ENCODE results near the gene SLC25A11.
"Not testable (repeated sequence)": the region's sequence is repeated elsewhere in the genome, so short reads cannot be mapped to it uniquely, and the experiment has no call there.

SLC25A11 gene

DNA sequence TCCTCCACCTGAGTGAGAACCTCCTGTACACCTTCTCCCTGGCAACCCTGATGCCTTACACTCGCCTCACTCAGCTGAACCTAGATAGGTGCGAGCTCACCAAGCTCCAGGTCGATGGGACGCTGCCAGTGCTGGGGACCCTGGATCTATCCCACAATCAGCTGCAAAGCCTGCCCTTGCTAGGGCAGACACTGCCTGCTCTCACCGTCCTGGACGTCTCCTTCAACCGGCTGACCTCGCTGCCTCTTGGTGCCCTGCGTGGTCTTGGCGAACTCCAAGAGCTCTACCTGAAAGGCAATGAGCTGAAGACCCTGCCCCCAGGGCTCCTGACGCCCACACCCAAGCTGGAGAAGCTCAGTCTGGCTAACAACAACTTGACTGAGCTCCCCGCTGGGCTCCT, 7.1 kb downstream of the SLC25A11 start:
- H3K4me1 ChIP-seq (ENCODE audit: insufficient read depth, low read length), result peaks cover 3% of the 10 kb centered on the region; the same call in 1 of the 2 replicates
- H3K9ac ChIP-seq (ENCODE audit: low read depth, low read length), result no peak overlapping the region
- no peaks in the 10 kb centered on the region for H3K36me3 ChIP-seq (ENCODE audit: insufficient read depth, low read length)
- H3K9me3 ChIP-seq (ENCODE audit: control insufficient read depth, insufficient read depth, low read length), result no peaks in the 10 kb centered on the region

GRCh38 chr17:4931963-4932362, 7.9 kb downstream of the SLC25A11 start, which contains the start of gene GP1BA:
Gene GP1BA, plus strand, starts transcription at chr17:4932277. Its CDS starts 328 bp downstream, at chr17:4932605.
- Histone ChIP-seq H3K4me1 (ENCODE audit: insufficient read depth, low read length) (peaks cover 3% of the 10 kb centered on the region; the same call in 1 of the 2 replicates), H3K36me3 (ENCODE audit: insufficient read depth, low read length) (no peaks in the 10 kb centered on the region; the same call in 1 of the 2 replicates), H3K9me3 (ENCODE audit: control insufficient read depth, insufficient read depth, low read length) (no peaks in the 10 kb centered on the region), H3K9ac (ENCODE audit: low read depth, low read length) (no peak within 1 kb of the TSS)

DNA sequence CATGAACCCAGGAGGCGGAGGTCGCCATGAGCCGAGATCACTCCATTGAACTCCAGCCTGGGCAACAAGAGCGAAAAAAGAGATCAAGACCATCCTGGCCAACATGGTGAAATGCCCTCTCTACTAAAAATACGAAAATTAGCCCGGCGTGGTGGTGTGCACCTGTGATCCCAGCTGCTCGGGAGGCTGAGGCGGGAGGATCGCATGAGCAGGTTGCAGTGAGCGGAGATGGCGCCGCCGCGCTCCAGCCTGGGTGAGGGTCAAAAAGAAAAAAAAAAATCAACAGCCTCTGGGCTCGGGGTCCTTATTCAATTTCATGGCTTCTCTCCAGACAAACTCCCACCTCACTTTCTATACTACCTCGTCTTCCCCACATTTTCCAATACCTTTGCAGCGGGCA, 11.0 kb downstream of the SLC25A11 start:
- Histone ChIP-seq H3K4me1 (ENCODE audit: insufficient read depth, low read length) (no peaks in the 10 kb centered on the region), H3K9me3 (ENCODE audit: control insufficient read depth, insufficient read depth, low read length) (no peaks in the 10 kb centered on the region), H3K36me3 (ENCODE audit: insufficient read depth, low read length) (no peaks in the 10 kb centered on the region; the same call in 1 of the 2 replicates), H3K9ac (ENCODE audit: low read depth, low read length) (no peak overlapping the region)

DNA sequence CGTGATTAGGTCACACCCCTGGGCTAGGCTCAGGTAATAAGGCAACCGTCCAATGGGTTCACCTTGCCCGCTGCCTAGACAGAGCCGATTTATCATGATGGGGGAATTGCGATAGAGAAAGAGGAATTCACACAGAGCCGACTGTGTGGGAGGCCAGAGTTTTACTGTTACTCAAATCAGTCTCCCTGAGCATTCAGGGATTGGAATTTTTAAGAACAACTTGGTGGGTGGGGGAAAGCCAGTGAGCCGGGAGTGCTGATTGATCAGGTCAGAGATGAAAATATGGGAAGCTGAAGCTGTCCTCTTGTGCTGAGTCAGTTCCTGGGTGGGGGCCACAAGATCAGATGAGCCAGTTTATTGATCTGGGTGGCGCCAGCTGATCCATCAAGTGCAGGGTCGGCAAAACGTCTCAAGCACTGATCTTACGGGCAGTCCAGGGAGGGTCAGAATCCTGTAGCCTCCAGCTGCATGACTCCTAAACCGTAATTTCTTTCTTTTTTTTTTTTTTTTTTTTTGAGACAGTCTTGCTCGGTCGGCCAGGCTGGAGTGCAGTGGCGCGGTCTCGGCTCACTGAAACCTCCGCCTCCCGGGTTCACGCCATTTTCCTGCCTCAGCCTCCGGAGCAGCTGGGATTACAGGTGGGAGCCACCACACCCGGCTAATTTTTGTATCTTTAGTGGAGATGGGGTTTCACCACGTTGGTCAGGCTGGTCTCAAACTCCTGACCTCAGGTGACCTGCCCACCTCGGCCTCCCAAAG, 13.1 kb downstream of the SLC25A11 start:
- H3K36me3 ChIP-seq (ENCODE audit: insufficient read depth, low read length); H3K9me3 ChIP-seq (ENCODE audit: control insufficient read depth, insufficient read depth, low read length); H3K9ac ChIP-seq (ENCODE audit: low read depth, low read length); H3K4me1 ChIP-seq (ENCODE audit: insufficient read depth, low read length): not testable (repeated sequence)

- Histone ChIP-seq H3K36me3 (ENCODE audit: insufficient read depth, low read length) (no peaks in the 10 kb centered on the region), H3K9ac (ENCODE audit: low read depth, low read length) (no peak overlapping the region), H3K4me1 (ENCODE audit: insufficient read depth, low read length) (peaks cover 8% of the 10 kb centered on the region), H3K9me3 (ENCODE audit: control insufficient read depth, insufficient read depth, low read length) (no peaks in the 10 kb centered on the region)
These were observed 18.5 kb downstream of the SLC25A11 start for GRCh38 chr17:4921320-4921719.

- no peaks in the 10 kb centered on the region for H3K9me3 ChIP-seq (ENCODE audit: control insufficient read depth, insufficient read depth, low read length)
These were observed 19.3 kb downstream of the SLC25A11 start for GRCh38 chr17:4920351-4921048.

GRCh38 chr17:4919511-4920047, 20.3 kb downstream of the SLC25A11 start:
- Histone ChIP-seq H3K4me1 (ENCODE audit: insufficient read depth, low read length) (peaks cover 8% of the 10 kb centered on the region), H3K9ac (ENCODE audit: low read depth, low read length) (no peak overlapping the region), H3K9me3 (ENCODE audit: control insufficient read depth, insufficient read depth, low read length) (no peaks in the 10 kb centered on the region), H3K36me3 (ENCODE audit: insufficient read depth, low read length) (no peaks in the 10 kb centered on the region)

More at GRCh38 chr17:4920351-4921048, 19.3 kb downstream of the SLC25A11 start:
- Histone ChIP-seq H3K4me1 (ENCODE audit: insufficient read depth, low read length) (peaks cover 8% of the 10 kb centered on the region), H3K36me3 (ENCODE audit: insufficient read depth, low read length) (no peaks in the 10 kb centered on the region), H3K9ac (ENCODE audit: low read depth, low read length) (no peak overlapping the region)

DNA sequence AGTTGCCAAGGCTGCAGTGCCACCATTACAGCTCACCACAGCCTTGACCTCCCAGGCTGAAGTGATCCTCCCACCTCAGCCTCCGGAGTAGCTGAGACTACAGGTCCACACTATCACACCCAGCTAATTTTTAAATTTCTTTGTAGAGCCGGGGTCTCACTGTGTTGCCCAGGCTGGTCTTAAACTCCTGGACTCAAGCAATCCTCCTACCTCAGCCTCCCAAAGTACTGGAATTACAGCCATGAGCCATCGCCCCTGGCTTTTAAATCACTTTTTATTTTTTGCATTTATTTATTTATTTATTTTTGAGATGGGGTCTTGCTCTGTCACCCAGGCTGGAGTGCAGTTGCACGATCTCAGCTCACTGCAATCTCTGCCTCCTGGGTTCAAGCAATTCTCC, 25.3 kb downstream of the SLC25A11 start:
- H3K9ac ChIP-seq (ENCODE audit: low read depth, low read length); H3K9me3 ChIP-seq (ENCODE audit: control insufficient read depth, insufficient read depth, low read length); H3K4me1 ChIP-seq (ENCODE audit: insufficient read depth, low read length); H3K36me3 ChIP-seq (ENCODE audit: insufficient read depth, low read length): not testable (repeated sequence)

GRCh38 chr17:4913994-4914393, 25.9 kb downstream of the SLC25A11 start:
- Histone ChIP-seq H3K4me1 (ENCODE audit: insufficient read depth, low read length) (peaks cover 5% of the 10 kb centered on the region; the same call in 1 of the 2 replicates), H3K9ac (ENCODE audit: low read depth, low read length) (no peak overlapping the region), H3K36me3 (ENCODE audit: insufficient read depth, low read length) (no peaks in the 10 kb centered on the region), H3K9me3 (ENCODE audit: control insufficient read depth, insufficient read depth, low read length) (no peaks in the 10 kb centered on the region)

- Histone ChIP-seq H3K36me3 (ENCODE audit: insufficient read depth, low read length) (no peaks in the 10 kb centered on the region), H3K9ac (ENCODE audit: low read depth, low read length) (peak overlapping the region; percentile 1; the same call in 1 of the 2 replicates), H3K4me1 (ENCODE audit: insufficient read depth, low read length) (peaks cover 10% of the 10 kb centered on the region; the same call in 1 of the 2 replicates), H3K9me3 (ENCODE audit: control insufficient read depth, insufficient read depth, low read length) (no peaks in the 10 kb centered on the region)
These were observed 30.9 kb downstream of the SLC25A11 start for GRCh38 chr17:4908711-4909496.

DNA sequence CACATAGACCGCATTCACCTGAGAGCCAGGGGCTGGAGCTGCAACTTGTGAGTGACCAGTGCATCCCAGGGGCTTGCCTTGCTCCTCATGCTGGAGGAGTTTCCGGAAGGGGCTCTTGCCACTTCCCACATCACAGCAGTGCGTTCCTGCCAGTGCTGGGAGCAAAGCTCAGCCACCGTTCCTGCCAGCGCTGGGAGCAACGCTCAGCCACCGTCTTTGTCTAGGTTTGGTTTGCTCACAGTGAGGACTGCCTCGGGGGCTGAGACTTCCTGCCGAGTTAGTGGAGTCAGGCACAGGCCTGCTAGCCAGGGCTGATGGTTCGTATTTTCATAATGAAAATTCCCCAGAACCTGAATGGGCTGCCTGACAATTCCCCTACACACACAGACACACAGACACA, 31.5 kb downstream of the SLC25A11 start:
- Histone ChIP-seq H3K9ac (ENCODE audit: low read depth, low read length) (0 out of 2 replicates have a peak overlapping the region, but pooled peaks have one; percentile 1), H3K9me3 (ENCODE audit: control insufficient read depth, insufficient read depth, low read length) (no peaks in the 10 kb centered on the region), H3K4me1 (ENCODE audit: insufficient read depth, low read length) (peaks cover 11% of the 10 kb centered on the region; the same call in 1 of the 2 replicates)

GRCh38 chr17:4906642-4907041, 33.2 kb downstream of the SLC25A11 start:
- H3K36me3 ChIP-seq (ENCODE audit: insufficient read depth, low read length); H3K9ac ChIP-seq (ENCODE audit: low read depth, low read length); H3K9me3 ChIP-seq (ENCODE audit: control insufficient read depth, insufficient read depth, low read length): not testable (repeated sequence)
- peaks cover 20% of the 10 kb centered on the region; the same call in 1 of the 2 replicates for H3K4me1 ChIP-seq (ENCODE audit: insufficient read depth, low read length)

More for the DNA sequence above, 31.5 kb downstream of the SLC25A11 start:
- H3K36me3 ChIP-seq (ENCODE audit: insufficient read depth, low read length), result no peaks in the 10 kb centered on the region

GRCh38 chr17:4903051-4903818, 36.6 kb downstream of the SLC25A11 start, which contains the start of gene CHRNE:
Gene CHRNE, minus strand, starts transcription at chr17:4903098. Its CDS starts 35 bp downstream, at chr17:4903063.
- peak within 1 kb of the TSS; percentile 66; the same call in 1 of the 2 replicates for H3K9ac ChIP-seq (ENCODE audit: low read depth, low read length)
- H3K9me3 ChIP-seq (ENCODE audit: control insufficient read depth, insufficient read depth, low read length), result no peaks in the 10 kb centered on the region
- peaks cover 10% of the 10 kb centered on the region; the same call in 1 of the 2 replicates for H3K4me1 ChIP-seq (ENCODE audit: insufficient read depth, low read length)
- no peaks in the 10 kb centered on the region for H3K36me3 ChIP-seq (ENCODE audit: insufficient read depth, low read length)

Measured in ES-I3 (cell line).